ENCODE data around the gene ANKRD66.

DNA sequence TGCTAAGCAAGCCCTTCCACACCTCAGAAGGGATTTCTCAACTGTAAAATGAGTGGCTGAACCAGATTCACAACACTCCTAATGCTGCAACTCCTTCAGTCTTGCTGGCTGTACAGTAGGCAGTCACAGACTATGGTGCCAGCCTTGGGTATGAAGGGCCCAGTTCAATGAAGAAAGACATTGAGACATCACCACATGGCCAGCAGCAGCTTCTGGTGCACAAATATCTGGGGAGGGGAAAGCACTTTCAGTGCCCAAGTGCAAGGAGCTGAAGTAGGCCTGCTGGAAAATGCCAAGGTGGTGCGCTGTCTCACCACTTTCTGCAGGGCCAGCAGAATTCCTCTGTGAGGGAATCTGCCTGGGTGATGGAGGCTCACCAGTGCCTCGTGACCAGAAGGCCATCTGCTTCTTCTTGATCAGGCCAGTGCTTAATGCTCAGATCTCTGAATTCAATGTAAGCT, 13.4 kb upstream of the ANKRD66 start:
- TF ChIP-seq, protein P1, sequence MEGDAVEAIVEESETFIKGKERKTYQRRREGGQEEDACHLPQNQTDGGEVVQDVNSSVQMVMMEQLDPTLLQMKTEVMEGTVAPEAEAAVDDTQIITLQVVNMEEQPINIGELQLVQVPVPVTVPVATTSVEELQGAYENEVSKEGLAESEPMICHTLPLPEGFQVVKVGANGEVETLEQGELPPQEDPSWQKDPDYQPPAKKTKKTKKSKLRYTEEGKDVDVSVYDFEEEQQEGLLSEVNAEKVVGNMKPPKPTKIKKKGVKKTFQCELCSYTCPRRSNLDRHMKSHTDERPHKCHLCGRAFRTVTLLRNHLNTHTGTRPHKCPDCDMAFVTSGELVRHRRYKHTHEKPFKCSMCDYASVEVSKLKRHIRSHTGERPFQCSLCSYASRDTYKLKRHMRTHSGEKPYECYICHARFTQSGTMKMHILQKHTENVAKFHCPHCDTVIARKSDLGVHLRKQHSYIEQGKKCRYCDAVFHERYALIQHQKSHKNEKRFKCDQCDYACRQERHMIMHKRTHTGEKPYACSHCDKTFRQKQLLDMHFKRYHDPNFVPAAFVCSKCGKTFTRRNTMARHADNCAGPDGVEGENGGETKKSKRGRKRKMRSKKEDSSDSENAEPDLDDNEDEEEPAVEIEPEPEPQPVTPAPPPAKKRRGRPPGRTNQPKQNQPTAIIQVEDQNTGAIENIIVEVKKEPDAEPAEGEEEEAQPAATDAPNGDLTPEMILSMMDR (IDR thresholded peaks at IDR 0.05; ENCODE audit: low read depth, low read length) = no peak
- no peak for TF ChIP-seq EZH2phosphoT487 (IDR thresholded peaks at IDR 0.05; ENCODE audit: low read depth)

Data from OCI-LY3 (cell line).